H1 (cell line): Measurements from ENCODE around the gene ACOT9. TPM values are rescaled to one million over a fixed set of nuclear protein-coding genes. Genes with fewer than 3 reads are reported as not detected.

Source experiments
- BACH1 ChIP-seq: IDR thresholded peaks from 2 replicates; pipeline ENCODE4 v1.6.1; 2012; ENCODE audit warnings: low read length, improper control_type of control experiment
- CTCF ChIP-seq, 3 experiments: IDR thresholded peaks; 1 replicate in 2 of 3; 2 replicates in 1 of 3; pipeline versions ENCODE4 v1.5.1 to v1.6.1; 2011; ENCODE audit warnings: low read length in 3 of 3, mild to moderate bottlenecking in 3 of 3, inconsistent platforms in 2 of 3, low read depth in 1 of 3, moderate library complexity in 1 of 3; ENCODE audit not compliant: insufficient read depth in 1 of 3; ENCODE audit errors: control extremely low read depth in 1 of 3
- HDAC6 ChIP-seq: IDR thresholded peaks from one replicate; pipeline ENCODE4 v1.7.1; 2012; ENCODE audit warnings: low read depth, mild to moderate bottlenecking, inconsistent platforms, low read length, moderate library complexity
- SIN3A ChIP-seq, 2 experiments: IDR thresholded peaks in 1 of 2; conservative IDR thresholded peaks in 1 of 2; 2 replicates each; pipeline ENCODE4 v1.6.1; 2011 to 2012; ENCODE audit warnings: low read length in 2 of 2, improper control_type of control experiment in 1 of 2, low read depth in 1 of 2, mild to moderate bottlenecking in 1 of 2
- TAF1 ChIP-seq: IDR thresholded peaks from 2 replicates; pipeline ENCODE4 v1.6.1; 2011; ENCODE audit warnings: mild to moderate bottlenecking, low read depth, low read length
- polyA plus RNA-seq, 7 experiments: library from polyadenylated mRNA; depleted of rRNA in 3 of 7; stranded (reverse) in 5 of 7; unstranded in 2 of 7; fragments of >200 nt in 5 of 7; fragments of 200-250 nt in 2 of 7; gene quantifications; 1 replicate in 5 of 7; 2 replicates in 1 of 7; 4 replicates in 1 of 7; pipeline versions ENCODE4 v1.2.1 to v1.2.3, GENCODE V29; 2011 to 2013; ENCODE audit warnings: missing spikeins in 2 of 7, mixed read lengths in 2 of 7
- total RNA-seq: library from RNA; stranded (reverse); fragmentation: NEBNext Ultra II Directional; extraction: Animal tissue kit (Norgen Biotek cat#: 25700); gene quantifications from 2 replicates; pipeline ENCODE4 v1.2.1, GENCODE V29; 2021

ACOT9 gene
- total and polyA plus RNA-seq, 2 of the 8 experiments (the other 6 are each of a cell fraction or from before 2014, with no cell fraction given), result 20.7 to 39.5 TPM

GRCh38 chrX:23766650-23767551 is 23.8 kb upstream of the ACOT9 start (continued):
- no peak for TF ChIP-seq BACH1
- TF ChIP-seq SIN3A (conservative IDR thresholded peaks at IDR 0.05 in 1 of 2, IDR thresholded peaks at IDR 0.05 in 1 of 2; ENCODE audit: low read depth in 1 of 2, low read length in 2 of 2), result no peak
- no peak for TF ChIP-seq CTCF (IDR thresholded peaks at IDR 0.05; ENCODE audit: control extremely low read depth in 1 of 3, insufficient read depth in 1 of 3, low read depth in 1 of 3, low read length in 3 of 3)
- TF ChIP-seq TAF1, result no peak
- TF ChIP-seq HDAC6, result no peak
